ENCODE data around the gene LRRC75A.

DNA sequence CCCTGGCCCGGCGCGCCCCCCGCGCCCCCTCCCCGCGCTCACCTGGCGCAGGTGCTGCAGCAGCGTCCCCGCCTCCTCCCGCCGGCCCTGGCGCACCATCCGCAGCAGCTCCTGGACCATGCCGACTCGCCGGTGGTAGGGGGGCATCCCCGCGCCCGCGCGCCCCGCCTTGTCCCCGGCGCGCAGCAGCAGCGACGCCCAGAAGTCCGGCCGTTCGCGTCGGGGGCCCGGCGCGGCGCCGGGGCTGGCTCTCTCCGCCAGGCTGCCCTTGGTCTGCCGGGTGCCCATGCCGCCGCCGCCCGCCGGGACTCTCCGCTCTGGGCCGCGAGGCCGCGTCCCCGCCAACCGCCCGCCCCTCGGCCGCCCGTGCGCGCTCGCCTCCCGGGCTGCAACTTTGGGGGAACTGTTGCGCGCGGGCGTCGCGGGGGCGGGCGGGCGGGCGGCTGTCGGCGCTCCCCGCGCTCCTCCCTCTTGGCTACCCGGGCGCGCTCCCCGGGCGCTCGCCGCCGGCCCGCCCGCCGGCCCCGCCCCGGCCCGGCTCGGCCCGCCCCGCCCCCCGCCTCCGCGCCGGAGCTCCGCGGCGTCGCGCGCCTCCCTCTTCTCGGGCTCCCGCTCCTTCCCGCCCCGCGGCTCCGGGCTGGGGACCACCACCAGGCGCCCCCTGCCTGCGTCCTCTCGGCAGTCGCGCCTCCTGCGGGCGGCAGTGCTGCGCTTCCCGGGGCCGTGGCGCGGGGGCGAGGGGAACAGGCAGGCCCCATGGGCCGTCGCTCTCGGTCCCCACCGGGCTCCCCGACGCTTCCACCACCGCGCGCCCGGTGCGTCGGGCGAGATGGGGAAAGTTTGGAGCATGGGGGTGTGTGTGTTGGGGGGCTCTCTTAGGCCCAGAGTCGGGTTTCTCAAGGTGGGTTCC lies at the start of gene LRRC75A:
- TF ChIP-seq TSC22D2 (CRISPR knock-in tag; IDR thresholded peaks at IDR 0.05; ENCODE audit: borderline replicate concordance): no peak
- TF ChIP-seq AHR (CRISPR knock-in tag; IDR thresholded peaks at IDR 0.05): no peak
- TF ChIP-seq, protein P1, sequence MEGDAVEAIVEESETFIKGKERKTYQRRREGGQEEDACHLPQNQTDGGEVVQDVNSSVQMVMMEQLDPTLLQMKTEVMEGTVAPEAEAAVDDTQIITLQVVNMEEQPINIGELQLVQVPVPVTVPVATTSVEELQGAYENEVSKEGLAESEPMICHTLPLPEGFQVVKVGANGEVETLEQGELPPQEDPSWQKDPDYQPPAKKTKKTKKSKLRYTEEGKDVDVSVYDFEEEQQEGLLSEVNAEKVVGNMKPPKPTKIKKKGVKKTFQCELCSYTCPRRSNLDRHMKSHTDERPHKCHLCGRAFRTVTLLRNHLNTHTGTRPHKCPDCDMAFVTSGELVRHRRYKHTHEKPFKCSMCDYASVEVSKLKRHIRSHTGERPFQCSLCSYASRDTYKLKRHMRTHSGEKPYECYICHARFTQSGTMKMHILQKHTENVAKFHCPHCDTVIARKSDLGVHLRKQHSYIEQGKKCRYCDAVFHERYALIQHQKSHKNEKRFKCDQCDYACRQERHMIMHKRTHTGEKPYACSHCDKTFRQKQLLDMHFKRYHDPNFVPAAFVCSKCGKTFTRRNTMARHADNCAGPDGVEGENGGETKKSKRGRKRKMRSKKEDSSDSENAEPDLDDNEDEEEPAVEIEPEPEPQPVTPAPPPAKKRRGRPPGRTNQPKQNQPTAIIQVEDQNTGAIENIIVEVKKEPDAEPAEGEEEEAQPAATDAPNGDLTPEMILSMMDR (CRISPR knock-in tag; IDR thresholded peaks at IDR 0.05): peak; percentile 34; the same call in 1 of the 2 replicates
- no peak for TF ChIP-seq HOXA9 (CRISPR knock-in tag; IDR thresholded peaks at IDR 0.05; ENCODE audit: borderline replicate concordance)
- no peak for TF ChIP-seq MAFF (IDR thresholded peaks at IDR 0.05; ENCODE audit: low read depth, low read length)
- TF ChIP-seq, protein P2, sequence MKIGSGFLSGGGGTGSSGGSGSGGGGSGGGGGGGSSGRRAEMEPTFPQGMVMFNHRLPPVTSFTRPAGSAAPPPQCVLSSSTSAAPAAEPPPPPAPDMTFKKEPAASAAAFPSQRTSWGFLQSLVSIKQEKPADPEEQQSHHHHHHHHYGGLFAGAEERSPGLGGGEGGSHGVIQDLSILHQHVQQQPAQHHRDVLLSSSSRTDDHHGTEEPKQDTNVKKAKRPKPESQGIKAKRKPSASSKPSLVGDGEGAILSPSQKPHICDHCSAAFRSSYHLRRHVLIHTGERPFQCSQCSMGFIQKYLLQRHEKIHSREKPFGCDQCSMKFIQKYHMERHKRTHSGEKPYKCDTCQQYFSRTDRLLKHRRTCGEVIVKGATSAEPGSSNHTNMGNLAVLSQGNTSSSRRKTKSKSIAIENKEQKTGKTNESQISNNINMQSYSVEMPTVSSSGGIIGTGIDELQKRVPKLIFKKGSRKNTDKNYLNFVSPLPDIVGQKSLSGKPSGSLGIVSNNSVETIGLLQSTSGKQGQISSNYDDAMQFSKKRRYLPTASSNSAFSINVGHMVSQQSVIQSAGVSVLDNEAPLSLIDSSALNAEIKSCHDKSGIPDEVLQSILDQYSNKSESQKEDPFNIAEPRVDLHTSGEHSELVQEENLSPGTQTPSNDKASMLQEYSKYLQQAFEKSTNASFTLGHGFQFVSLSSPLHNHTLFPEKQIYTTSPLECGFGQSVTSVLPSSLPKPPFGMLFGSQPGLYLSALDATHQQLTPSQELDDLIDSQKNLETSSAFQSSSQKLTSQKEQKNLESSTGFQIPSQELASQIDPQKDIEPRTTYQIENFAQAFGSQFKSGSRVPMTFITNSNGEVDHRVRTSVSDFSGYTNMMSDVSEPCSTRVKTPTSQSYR (CRISPR knock-in tag; IDR thresholded peaks at IDR 0.05; ENCODE audit: borderline replicate concordance): no peak
- TF ChIP-seq RNF2 (conservative IDR thresholded peaks at IDR 0.05; ENCODE audit: low read depth): no peak
- no peak for TF ChIP-seq ZNF143 (CRISPR knock-in tag; IDR thresholded peaks at IDR 0.05)
- no peak for TF ChIP-seq ETV5 (CRISPR knock-in tag; IDR thresholded peaks at IDR 0.05; ENCODE audit: borderline replicate concordance)
- TF ChIP-seq ESRRA (CRISPR knock-in tag; IDR thresholded peaks at IDR 0.05; ENCODE audit: low read depth): no peak
- no peak for TF ChIP-seq POLR2A (IDR thresholded peaks at IDR 0.05; ENCODE audit: insufficient read depth in 1 of 2, low read depth in 2 of 2, low read length in 2 of 2)
- no peak for TF ChIP-seq ZNF3 (CRISPR knock-in tag; IDR thresholded peaks at IDR 0.05)
- TF ChIP-seq, protein P3, sequence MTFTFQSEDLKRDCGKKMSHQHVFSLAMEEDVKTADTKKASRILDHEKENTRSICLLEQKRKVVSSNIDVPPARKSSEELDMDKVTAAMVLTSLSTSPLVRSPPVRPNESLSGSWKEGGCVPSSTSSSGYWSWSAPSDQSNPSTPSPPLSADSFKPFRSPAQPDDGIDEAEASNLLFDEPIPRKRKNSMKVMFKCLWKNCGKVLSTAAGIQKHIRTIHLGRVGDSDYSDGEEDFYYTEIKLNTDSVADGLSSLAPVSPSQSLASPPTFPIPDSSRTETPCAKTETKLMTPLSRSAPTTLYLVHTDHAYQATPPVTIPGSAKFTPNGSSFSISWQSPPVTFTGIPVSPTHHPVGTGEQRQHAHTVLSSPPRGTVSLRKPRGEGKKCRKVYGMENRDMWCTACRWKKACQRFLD (CRISPR knock-in tag; IDR thresholded peaks at IDR 0.05; ENCODE audit: borderline replicate concordance): no peak
